T-helper 1 cell (primary cell): Measurements from ENCODE around the gene ADAM11.
"Not testable (repeated sequence)": the region's sequence is repeated elsewhere in the genome, so short reads cannot be mapped to it uniquely, and the experiment has no call there.

Experiments
- DNase-seq, 5 donors: peaks; one replicate each; pipeline ENCODE4 v3.0.0-alpha.2; 2012 to 2020
- total RNA-seq, 4 donors: gene quantifications; one replicate each; lab custom pipeline; 2026; lab: John Stamatoyannopoulos, UW

Gene ADAM11
- 0.59 to 1.8 (median 1.1) reads per million in 4 donors for total RNA-seq

GRCh38 chr17:44758414-44759085 lies at the start of gene ADAM11:
ADAM11 (plus strand) TSS chr17:44758988; CDS start chr17:44759200, 212 bp downstream.
- DNase-seq = no peak

GRCh38 chr17:44719444-44719843 lies 39.3 kb upstream of the ADAM11 start:
- no peak for DNase-seq

- no peak for DNase-seq
Measured at GRCh38 chr17:44722254-44722653, 36.5 kb upstream of the ADAM11 start.

GRCh38 chr17:44726121-44726520 lies 32.7 kb upstream of the ADAM11 start:
- DNase-seq = not testable (repeated sequence)

GRCh38 chr17:44733753-44734152 lies 25.0 kb upstream of the ADAM11 start:
- no peak for DNase-seq

GRCh38 chr17:44734272-44734671 lies 24.5 kb upstream of the ADAM11 start:
- DNase-seq = no peak

- DNase-seq = no peak
Measured at GRCh38 chr17:44736551-44737240, 22.1 kb upstream of the ADAM11 start.

GRCh38 chr17:44738214-44738906 lies 20.4 kb upstream of the ADAM11 start:
- DNase-seq = no peak

GRCh38 chr17:44741316-44741715 lies 17.5 kb upstream of the ADAM11 start:
- no peak for DNase-seq

GRCh38 chr17:44745301-44745700 lies 13.5 kb upstream of the ADAM11 start:
- DNase-seq = no peak

GRCh38 chr17:44745738-44746137 lies 13.1 kb upstream of the ADAM11 start:
- not testable (repeated sequence) for DNase-seq

GRCh38 chr17:44747566-44747965 lies 11.2 kb upstream of the ADAM11 start:
- DNase-seq = no peak

GRCh38 chr17:44749076-44749979 lies 9.5 kb upstream of the ADAM11 start:
- no peak for DNase-seq

- DNase-seq = no peak
Measured at GRCh38 chr17:44749980-44750318, 8.8 kb upstream of the ADAM11 start.

GRCh38 chr17:44751331-44751730 lies 7.5 kb upstream of the ADAM11 start:
- DNase-seq = no peak

GRCh38 chr17:44751806-44752205 lies 7.0 kb upstream of the ADAM11 start:
- DNase-seq = no peak

- no peak for DNase-seq
Measured at GRCh38 chr17:44752953-44753861, 5.6 kb upstream of the ADAM11 start.

- no peak for DNase-seq
Measured at GRCh38 chr17:44754276-44754675, 4.5 kb upstream of the ADAM11 start.

GRCh38 chr17:44755180-44755579 lies 3.6 kb upstream of the ADAM11 start:
- DNase-seq = not testable (repeated sequence)

GRCh38 chr17:44757045-44757917 lies 1.5 kb upstream of the ADAM11 start:
- no peak for DNase-seq
